DLD1 (cell line): ENCODE measurements around the gene IQCN.

Experiments
- in situ Hi-C: cut with HindIII; loops from 2 replicates; pipeline ENCODE4 v1.10.0; 2017; ENCODE audit warnings: low sequenced_read_pairs

Gene IQCN

DNA sequence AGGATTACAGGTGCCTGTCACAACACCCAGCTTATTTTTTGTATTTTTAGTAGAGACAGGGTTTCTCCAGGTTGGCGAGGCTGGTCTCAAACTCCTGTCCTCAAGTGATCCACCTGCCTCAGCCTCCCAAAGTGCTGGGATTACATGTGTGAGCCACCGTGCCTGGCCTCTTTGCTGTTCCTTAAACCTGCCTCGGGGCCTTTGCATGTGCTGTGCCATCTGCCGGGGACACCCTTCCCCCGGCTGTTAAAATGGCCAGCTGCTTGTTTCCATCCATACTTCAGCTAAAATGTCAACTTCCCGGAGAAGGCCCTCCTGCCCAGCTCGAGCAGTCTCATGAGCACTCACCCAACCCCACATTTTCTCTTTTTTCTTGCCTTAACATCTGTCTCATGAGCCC lies 29.0 kb downstream of the IQCN start:
- in situ Hi-C loops, result no loop called here

DNA sequence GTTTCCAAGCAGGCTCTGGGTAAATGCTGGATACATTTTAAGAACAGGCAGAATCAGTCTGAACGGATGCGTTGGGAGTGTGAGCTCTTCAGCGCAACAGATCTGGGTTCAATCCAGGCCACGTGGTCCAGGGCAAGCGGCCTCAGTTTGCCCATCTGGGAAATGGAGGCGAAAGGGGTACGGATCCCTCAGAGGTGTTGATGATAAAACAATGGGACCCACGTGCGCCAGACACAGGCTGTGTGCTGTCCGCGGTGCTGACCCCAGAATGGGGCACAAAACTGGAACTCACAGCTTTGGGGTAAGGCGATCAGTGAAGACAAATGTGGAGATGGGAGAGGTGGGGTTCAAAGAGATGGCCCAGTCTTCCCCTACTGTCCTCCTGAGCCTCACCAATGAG lies 34.9 kb downstream of the IQCN start:
- in situ Hi-C loops, result no loop called here

DNA sequence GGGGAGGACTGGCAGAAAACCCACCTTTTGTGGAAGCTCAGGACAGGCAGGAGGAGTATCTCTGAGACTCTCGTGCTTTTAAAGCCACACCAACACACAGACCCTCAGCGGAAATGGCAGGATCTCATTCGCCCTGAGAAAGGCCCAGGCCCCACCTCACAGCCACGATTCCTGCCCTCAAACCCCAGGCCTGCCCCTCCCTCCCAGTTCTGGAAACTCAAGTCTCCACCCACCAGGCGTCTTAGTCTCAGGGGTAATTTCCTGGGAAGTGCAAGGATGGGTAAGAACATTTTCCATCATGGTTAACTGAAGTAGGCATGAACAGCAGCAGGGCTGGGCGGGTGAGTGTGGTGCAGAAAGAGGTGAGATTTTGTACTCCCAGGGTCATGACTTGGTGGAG lies 40.1 kb downstream of the IQCN start:
- in situ Hi-C loops, result no loop called here

DNA sequence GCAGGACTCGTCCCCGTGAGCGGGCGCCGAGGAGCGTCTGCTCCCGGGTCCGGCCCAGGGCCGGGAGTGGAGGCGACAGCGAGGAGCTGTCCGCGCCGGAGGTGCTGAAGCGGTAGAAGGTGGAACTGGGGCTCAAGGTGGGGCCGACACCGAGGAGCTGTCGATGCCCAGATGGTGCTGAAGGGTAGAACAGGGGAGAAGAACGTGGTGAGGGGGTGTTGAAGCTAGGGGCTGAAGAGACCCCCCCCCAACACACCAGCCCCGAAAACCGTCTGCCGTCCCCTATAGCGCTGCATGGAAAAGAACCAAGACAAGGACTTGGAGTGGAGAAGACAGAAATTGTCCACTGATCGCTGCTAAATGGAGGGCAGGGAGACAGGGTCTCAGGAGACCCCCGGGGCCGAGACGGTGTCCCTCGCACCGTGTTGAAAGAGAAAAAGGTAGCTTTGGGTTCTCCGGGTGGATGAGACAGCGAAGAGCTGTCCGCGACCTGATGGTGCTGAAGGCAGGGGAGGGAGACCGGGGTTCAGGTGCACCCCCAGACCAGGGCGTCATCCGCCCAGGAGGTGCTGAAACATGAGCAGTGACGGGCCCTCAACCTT lies 40.9 kb downstream of the IQCN start:
- in situ Hi-C loops, result no loop called here

DNA sequence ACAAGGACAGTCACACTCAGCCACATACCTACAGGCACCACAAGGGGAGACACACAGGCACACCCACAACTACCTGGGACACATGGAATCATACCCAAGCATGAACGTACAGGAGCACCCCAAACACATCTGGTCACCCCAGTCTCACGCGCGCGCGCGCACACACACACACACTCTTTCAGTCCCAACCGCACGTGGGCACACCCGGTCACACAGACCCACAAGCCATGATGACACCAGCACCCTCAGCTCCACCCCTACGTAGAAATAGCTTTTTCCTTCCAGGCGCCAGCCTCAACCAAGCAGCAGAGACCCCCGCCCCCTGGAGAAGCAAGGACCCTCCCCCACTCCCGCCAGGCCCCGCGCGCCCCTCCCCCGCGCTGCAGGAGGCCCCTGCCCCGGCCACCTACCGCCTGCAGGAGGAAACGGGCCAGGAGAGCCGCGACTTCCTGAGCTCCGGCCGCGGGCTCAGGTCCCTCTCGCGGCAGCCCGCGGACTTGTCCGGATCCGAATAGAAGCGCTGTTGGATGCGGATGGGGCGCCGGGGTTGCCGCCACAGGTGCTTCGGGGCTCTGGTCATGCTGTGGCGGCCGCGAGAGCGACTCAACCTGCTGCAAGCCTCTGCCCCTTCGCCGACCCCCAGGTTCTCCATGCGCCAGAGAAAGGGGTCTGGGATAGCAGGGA lies 41.6 kb downstream of the IQCN start:
- in situ Hi-C loops, result no loop called here

DNA sequence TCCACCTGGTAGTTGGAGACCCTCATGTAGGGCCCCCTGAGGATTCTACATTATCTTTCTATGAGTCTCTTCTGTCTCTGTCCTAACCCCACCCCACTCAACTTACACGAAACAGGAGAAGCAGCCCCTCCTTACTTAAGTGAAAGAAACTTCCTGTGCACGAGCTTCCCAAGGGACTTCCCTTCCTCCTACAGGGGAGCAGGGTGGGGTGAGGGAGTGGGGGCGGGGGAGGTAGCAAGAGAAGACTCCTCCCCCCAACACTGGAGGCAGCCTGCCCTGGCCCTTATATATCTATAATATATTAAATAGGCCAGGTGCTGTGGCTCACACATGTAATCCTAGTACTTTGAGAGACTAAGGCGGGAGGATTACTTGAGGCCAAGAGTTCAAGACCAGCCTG lies 42.5 kb downstream of the IQCN start:
- in situ Hi-C loops, result no loop called here

DNA sequence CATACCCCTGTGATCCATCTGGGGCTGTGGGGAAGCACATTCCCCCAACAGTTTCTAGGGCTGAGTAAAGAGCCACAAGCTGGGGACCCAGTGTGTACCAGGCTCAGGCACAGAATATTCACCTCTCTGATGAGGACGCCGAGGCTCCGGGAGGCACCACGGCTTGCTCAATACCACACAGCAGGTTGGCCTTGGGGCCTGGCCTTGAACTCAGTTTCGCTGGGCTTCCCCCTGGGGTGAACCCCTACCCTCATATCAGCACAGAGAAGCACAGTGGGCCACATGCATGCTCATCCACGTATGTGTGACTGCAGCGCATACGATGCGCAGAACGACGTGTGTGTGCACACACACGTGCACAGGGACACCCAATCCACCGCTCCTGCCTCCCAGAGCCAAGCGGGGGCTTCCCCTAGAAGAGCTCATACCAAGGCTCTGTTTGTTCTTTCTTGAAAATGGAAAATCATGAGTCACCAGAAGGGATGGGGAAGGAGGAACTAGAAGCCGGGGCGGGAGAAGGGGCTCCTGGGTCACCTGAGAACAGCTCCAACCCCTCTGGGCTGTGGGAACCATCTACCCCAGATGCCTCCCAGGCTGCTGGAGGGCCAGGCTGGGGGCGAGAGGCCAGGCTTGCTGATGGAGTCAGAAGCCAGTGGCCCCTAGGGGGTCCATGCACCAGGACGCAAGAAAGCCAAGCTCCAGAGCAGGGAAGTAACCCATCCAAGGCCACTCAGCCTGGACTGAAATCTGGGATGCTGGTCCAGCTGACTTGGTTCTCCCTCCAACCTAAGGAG lies 43.1 kb downstream of the IQCN start:
- in situ Hi-C loops, result no loop called here

DNA sequence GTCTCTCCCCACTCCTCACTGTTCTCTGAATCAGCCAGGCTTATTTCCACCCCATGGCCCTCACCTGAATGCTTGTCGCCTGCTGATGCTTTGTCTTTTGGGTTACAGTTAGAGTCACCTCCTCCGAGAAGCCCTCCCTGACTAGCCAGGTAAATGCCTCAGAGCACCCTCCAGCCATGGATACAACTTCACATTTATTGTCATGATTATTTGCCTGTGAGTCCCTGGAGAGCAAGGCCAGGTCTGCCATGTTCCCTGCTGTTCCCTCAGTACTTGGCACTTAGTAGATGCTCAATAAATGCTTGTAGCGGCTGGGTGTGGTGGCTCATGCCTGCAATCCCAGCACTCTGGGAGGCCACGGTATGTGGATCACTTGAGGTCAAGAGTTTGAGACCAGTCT lies 44.3 kb downstream of the IQCN start:
- in situ Hi-C loops, result no loop called here

DNA sequence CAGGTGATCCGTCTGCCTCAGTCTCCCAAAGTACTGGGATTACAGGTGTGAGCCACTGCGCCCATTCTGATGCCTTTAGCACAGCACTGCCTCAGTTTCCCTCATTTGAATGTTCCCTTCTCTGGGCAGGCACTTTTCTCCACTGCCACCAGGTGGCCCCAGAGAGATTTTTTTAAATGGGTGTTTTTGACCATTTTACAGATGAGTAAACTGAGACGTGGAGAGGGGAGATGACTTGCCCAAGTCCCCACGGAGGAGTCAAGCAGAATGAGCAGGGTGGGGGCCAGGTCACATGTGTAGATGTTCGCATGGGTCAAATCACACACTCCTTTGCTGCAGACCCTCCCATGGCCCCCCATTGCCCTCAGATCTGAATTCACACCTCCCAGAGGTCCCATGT lies 44.8 kb downstream of the IQCN start:
- in situ Hi-C loops, result no loop called here

DNA sequence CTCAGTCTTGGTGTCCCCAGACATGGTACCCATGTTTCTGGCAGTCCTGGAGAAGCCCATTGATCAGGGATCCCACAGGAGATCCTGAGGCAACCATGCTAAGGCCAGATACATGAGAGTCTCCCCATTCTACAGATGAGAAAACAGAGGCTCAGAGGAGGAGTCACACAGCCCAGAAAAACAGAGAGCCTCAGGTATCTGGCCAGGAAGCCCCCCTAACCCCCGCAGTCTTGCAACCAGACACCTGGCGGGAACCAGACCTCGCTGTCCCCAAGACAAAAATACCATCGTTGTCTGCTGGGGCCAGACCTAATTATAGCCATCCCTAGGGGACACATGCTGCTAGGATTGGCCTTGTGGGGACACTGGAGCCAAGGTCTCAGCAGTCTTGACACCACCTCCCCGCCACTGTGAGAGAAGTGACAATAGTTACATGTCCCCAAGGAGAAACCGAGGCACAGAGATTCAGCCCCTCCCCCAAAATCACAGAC lies 46.4 kb downstream of the IQCN start:
- in situ Hi-C loops, result no loop called here

DNA sequence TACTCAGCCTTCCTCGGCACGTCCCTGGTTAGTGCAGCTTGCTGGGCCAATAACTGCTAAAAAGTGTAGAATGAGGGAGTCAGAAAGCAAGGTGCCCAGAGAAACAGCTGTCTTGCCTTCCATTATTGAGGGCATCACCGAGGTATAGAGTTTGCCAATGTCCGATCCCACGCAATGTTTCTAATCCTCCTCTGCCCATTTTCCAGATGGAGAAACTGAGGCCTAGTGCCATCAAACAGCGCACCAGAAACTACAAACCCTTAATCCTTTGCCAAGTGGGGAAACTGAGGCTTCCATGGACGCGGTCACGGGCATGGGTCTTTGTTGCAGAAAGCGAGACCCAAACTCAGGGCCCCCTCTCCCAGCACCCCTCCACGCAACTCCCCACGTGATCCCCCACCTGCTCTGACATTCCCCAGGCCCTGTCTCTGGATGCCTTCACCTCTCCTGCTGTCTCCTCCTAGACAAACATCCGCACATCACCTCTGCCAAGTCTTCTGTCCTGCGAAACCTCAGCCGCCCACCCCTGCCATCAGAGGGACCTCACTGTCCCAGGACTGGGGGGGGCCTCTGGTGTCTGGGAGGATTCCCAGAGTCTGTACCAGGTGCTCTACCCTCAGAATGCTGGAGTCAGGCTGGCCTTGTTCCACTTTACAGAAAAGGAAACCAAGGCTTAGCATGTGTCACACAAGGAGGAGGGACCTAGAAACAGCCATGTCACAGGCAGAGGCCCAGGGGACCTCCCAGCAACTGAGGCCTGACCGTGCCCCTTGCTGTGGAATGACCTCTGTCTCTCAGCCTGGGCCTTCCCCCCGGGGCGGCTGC lies 47.1 kb downstream of the IQCN start:
- in situ Hi-C loops, result no loop called here

DNA sequence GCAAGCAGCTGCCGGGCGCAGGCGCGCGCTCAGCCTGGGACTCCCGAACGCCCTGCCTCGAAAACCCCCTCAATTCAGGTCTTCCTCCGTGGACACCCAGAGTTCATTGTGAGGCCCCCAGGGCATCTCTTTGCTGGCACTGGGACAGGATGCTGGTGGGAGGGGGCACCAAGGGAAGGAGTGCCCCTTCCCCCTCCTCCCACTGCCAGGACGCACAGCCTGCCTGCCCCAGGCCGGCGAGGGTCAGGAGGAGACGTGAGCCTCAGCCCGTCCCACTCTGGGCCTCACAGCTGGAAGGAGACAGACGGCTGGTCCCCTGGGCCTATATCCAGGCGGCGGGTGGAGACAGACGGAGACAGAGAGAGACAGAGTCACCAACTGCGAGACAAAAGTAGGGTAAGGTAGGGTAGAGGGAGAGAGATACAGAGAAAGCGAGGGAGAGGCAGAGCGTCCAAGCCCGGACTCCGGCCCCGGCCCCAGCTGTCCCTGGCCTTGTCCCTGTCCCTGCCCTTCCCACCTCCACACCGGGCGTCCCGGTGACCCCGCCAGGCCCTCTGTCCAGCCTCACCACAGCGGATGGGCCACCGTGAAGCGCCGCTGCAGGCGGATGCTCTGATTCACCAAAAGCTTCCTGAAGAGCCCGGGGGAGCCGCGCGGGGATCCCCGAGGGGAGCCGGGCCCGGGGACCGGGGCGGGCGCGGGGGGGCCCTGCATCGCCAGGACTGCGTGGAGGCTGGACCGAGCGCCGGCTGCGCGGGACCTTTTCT lies 48.4 kb downstream of the IQCN start, which contains the start of gene PDE4C:
Gene PDE4C, minus strand, starts transcription at position 737 of the 767 bp plus-strand sequence. Its CDS starts 23 bp downstream, at position 714.
- in situ Hi-C loops, result no loop called here

DNA sequence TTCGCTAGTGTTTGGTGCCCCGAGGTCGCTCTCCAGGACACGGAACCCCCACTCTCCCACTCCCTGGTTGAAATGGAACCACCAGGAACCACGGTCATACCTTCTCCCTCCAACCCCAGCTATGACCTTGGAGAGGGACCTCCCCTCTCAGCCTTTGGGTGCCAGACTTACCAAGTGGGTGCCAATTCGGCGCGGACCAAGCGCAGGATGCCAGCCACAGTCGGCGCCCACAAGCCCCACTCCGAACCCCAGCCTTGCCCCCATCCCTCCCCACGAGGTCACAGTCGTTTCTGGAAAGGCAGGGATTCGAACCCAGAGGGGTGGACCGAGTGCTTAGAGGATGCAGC lies 48.9 kb downstream of the IQCN start:
- in situ Hi-C loops, result no loop called here

DNA sequence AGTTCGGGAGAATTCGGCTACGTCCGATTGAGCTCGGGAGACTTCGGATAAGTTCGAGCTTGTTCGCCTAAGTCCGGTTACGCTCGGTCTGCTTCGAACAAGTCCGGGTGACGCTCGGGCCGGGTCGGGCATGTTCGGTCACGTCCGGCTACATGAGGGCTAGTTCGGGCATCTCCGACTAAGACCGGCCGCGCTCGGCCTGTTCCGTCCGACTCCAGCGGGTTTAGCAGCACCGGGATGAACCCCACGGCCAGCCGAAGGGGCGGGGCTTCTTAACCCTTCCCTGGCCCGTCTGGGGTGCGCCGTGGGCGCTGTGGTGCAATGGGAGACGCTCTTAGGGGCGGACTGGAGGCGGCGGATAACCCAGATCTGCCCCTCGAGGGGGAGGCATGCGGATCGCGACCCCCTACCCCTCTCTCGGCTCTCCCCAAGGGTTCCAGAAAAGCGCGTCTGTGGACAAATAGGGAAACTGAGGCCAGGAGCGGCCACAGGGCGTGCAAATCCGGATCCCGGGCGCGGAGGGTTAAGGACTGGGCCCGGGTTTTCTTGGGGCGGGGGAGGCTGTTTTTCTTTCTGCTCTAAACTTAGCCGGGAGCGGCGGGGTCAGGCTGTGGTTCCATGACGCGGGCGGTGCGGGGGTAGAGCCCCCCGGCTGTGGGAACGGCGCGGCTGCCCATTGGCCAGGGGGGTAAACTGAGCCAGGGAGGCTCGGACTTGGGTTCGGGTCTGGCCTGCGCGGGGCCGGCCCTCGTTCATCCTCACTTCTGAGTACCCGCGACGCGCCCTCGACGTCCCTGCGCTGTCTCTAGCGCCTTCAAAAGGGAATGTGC lies 49.5 kb downstream of the IQCN start:
- in situ Hi-C loops, result no loop called here

DNA sequence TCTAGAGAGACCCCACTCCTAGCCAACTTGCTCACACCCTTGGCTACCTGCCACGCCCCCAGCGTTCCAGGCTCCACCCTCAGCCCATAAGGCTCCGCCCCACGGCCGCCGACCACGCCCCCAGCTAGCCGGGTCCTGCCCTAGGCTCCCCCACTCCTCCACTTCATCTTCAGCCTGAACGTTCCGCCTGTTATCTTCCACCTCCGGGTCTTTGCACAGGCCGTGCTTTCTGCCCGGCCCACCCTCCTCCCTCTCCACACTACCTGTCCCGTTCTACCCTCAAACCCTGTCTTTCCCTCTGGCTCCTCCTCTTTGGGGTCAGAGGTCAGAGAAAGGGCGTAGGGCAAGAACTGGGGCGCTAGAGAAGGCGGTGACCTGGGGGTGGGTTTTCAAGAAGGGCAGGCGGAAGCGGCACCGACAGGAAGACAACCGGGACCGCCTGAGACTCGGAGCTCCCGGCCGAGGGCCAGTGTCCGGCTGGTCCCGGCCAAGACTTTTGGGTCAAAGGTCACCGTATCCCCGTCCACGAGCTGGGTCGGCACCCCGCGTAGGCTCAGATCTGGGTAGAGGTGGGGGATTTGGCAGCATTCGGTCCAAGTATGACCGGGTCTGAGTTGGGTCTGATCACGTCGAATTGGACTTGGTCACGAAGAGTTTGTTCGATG lies 50.3 kb downstream of the IQCN start:
- in situ Hi-C loops, result no loop called here

DNA sequence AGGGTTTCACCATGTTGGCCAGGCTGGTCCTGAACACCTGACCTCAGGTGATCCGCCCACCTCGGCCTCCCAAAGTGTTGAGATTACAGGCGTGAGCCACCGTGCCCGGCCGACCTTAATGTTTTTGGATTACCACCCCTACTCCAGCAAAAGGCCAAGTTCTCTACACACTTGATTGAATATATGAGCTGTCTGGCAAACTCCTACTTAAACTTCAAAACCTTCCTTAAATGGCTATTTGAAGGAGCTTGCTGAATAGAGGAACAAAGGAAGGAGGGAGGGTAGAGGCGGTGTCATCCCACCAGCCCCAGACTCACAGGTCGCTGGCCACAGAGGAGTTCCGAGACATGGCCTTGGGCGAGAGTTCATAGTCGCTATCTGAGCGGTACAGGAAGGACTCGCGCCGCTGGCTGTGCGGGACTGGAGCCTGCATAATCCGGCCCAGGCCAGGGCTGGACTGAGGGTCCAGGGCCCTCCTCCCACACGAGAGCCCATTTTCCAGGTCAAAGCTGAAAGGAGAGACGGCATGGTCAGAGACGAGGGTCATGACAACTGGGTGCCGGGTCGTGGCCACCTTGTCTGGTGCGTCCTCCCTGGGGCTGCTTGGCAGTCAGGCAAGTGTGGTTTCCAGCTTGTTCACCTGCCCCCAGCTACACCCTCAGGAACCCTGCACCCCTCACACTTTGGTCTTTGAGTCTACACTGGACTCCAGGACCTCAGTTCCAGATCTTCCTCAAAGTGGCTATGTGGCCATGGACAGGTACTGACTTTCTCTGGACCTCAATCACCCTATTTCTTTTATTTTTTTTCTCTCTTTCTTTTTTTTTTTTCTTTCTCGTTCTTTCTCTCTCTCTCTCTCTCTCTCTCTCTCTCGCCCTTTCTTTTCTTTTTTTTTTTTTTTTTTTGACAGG lies 52.2 kb downstream of the IQCN start:
- in situ Hi-C loops, result no loop called here

DNA sequence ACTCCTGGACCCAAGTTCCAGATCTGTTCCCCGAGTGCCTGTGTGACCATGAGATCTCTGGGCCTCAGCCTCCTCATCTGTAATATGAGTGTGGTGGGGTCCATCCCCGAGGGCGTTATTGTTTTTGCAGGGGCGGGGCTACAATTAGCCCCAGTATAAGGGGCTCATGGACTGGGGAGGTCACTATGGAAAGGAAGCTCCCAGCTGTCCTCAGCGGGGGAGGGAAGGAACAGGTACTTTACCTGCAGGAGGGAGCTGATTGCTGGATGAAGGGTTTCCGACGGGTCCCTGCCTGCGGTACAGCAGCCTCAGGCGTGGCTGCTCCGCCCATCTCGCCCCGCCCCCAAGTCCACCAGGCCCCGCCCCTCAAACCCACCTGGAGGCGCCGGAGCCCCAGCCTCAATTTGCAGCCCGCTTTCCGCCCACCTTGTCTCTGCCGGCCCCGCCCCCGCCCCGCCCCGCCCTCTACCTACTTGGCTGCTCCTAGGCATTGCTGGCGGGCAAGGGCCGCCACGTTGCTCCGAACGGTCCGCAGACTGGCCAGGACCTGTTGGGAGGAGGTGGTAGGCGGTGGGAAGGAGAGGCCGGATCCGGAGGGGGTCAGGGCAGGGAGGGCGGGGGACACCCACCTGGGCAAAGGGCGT lies 53.5 kb downstream of the IQCN start:
- in situ Hi-C loops, result no loop called here
